K562 (cell line): ENCODE data around the gene ACSF3. TPM values are rescaled to one million over a fixed set of nuclear protein-coding genes. Genes with fewer than 3 reads are reported as not detected.
A peak's percentile ranks its signal among the peaks of the same experiment; 100 is the strongest.

ENCODE experiments used
- EP300 ChIP-seq: IDR thresholded peaks from 2 replicates; pipeline ENCODE4 v1.6.1; 2012; ENCODE audit warnings: low read length, improper control_type of control experiment
- FUS ChIP-seq: fragments of 200-400 bp; formaldehyde crosslinking; optimal IDR thresholded peaks from 2 replicates; pipeline ENCODE3; 2017; ENCODE audit warnings: low read depth, low read length
- GTF2A2 ChIP-seq: IDR thresholded peaks from 2 replicates; pipeline ENCODE4 v1.6.1; 2016; ENCODE audit warnings: mild to moderate bottlenecking, missing genetic modification characterization, missing compliant biosample characterization
- JUN ChIP-seq, 2 experiments: sonication (generic) in 1 of 2; formaldehyde crosslinking in 1 of 2; IDR thresholded peaks; 2 replicates each; pipeline versions ENCODE4 v1.6.1 to v1.8.0; 2012 to 2022; ENCODE audit warnings: borderline replicate concordance in 2 of 2, mild to moderate bottlenecking in 2 of 2, improper control_type of control experiment in 1 of 2, low read depth in 1 of 2, low read length in 1 of 2, missing genetic modification reagents in 1 of 2
- NCOA6 ChIP-seq: fragments of 450-650 bp; IDR thresholded peaks from 2 replicates; pipeline ENCODE4 v1.6.1; 2017; ENCODE audit warnings: mild to moderate bottlenecking
- POLR2A ChIP-seq: fragments of 450-650 bp; conservative IDR thresholded peaks from 2 replicates; pipeline ENCODE4 v1.6.1; 2016
- POLR2AphosphoS5 ChIP-seq: IDR thresholded peaks from 2 replicates; pipeline ENCODE4 v1.6.1; 2011; ENCODE audit warnings: mild to moderate bottlenecking, low read depth, low read length, moderate library complexity; ENCODE audit not compliant: control insufficient read depth, insufficient read depth
- TARDBP ChIP-seq: fragments of 450-650 bp; IDR thresholded peaks from 2 replicates; pipeline ENCODE4 v1.6.1; 2016
- polyA plus RNA-seq, 8 experiments: library from polyadenylated mRNA; depleted of rRNA in 4 of 8; stranded (reverse) in 5 of 8; unstranded in 3 of 8; fragments of >200 nt; fragmentation: Nextera tagmentation in 2 of 8; fragmentation: Illumina TruSeq in 1 of 8; extraction: Ambion mirVana in 2 of 8; extraction: Trizol in 1 of 8; gene quantifications; 2 replicates each; pipeline versions ENCODE4 v1.2.1 to v1.2.3, GENCODE V29; 2011 to 2014; ENCODE audit warnings: inconsistent platforms in 1 of 8, missing spikeins in 1 of 8
- total RNA-seq, 7 experiments: library from RNA; depleted of rRNA in 6 of 7; stranded (reverse); fragments of >200 nt in 6 of 7; fragmentation: Illumina TruSeq in 2 of 7; extraction: Trizol in 2 of 7; gene quantifications; 2 replicates each; pipeline versions ENCODE4 v1.2.1 to v1.2.3, GENCODE V29; 2011 to 2021; ENCODE audit warnings: low replicate concordance in 1 of 7
- TF ChIP-seq, protein P1 (sequence below): fragments of 450-650 bp; IDR thresholded peaks from 2 replicates; pipeline ENCODE4 v1.6.1; 2017; ENCODE audit warnings: antibody characterized with exemption, mild to moderate bottlenecking
- TF ChIP-seq, protein P2 (sequence below): fragments of 200-800 bp; sonication (Bioruptor generic); IDR thresholded peaks from 2 replicates; pipeline ENCODE4 v1.6.1; 2017; ENCODE audit warnings: missing genetic modification characterization, missing compliant biosample characterization
- TF ChIP-seq, protein P3 (sequence below), 3 experiments: fragments of 200-800 bp in 1 of 3; fragments of 250-450 bp in 1 of 3; fragments of 450-650 bp in 1 of 3; sonication (Bioruptor Pico) in 1 of 3; sonication (Bioruptor generic) in 1 of 3; formaldehyde crosslinking in 1 of 3; IDR thresholded peaks; 2 replicates each; pipeline versions ENCODE4 v1.6.1 to v1.8.0; 2016 to 2022; ENCODE audit warnings: mild to moderate bottlenecking in 2 of 3, missing genetic modification characterization in 2 of 3, missing compliant biosample characterization in 1 of 3, moderate library complexity in 1 of 3

ACSF3 gene
- total and polyA plus RNA-seq, 9 of the 15 experiments (the other 6 are each of a cell fraction or from before 2014, with no cell fraction given), result 0.77 to 32.8 (median 14.7) TPM

DNA sequence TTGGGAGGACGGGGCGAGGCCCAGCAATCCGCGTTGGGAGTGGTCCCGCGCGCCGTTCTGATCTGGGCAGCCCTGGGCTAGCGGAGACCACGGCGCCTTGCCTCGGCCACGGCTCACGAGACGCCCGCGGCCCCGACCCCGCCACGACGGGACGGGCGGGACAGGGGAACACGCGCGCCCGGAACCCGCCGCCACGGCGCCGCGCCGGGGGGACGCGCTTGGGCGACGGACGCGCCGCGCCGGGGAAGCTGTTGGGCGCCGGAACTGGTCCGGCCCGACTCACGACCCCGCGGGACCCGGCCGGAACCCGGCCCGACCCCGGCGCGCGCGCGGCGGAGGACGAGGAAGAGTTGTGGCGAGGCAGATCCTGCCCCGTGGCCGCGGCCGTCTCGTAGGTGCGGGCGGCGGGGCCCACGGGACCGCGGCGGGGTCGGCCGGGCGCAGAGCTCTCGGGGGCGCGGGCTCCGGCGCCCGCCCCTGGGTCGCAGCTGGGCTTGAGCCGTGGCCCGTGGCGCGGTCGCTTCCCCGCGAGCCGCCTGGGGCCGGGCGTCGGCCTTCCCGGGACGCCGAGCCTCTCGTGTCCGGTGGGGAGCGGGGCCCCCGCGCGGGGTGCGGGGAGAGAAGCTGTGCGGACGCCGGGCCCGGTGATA, at the start of gene ACSF3 (continued):
- TF ChIP-seq, protein P1, sequence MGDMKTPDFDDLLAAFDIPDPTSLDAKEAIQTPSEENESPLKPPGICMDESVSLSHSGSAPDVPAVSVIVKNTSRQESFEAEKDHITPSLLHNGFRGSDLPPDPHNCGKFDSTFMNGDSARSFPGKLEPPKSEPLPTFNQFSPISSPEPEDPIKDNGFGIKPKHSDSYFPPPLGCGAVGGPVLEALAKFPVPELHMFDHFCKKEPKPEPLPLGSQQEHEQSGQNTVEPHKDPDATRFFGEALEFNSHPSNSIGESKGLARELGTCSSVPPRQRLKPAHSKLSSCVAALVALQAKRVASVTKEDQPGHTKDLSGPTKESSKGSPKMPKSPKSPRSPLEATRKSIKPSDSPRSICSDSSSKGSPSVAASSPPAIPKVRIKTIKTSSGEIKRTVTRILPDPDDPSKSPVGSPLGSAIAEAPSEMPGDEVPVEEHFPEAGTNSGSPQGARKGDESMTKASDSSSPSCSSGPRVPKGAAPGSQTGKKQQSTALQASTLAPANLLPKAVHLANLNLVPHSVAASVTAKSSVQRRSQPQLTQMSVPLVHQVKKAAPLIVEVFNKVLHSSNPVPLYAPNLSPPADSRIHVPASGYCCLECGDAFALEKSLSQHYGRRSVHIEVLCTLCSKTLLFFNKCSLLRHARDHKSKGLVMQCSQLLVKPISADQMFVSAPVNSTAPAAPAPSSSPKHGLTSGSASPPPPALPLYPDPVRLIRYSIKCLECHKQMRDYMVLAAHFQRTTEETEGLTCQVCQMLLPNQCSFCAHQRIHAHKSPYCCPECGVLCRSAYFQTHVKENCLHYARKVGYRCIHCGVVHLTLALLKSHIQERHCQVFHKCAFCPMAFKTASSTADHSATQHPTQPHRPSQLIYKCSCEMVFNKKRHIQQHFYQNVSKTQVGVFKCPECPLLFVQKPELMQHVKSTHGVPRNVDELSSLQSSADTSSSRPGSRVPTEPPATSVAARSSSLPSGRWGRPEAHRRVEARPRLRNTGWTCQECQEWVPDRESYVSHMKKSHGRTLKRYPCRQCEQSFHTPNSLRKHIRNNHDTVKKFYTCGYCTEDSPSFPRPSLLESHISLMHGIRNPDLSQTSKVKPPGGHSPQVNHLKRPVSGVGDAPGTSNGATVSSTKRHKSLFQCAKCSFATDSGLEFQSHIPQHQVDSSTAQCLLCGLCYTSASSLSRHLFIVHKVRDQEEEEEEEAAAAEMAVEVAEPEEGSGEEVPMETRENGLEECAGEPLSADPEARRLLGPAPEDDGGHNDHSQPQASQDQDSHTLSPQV, result peak; percentile 63; the same call in 1 of the 2 replicates
- TF ChIP-seq EP300 (peak; percentile 7; the same call in 1 of the 2 replicates), TARDBP (0 out of 2 replicates have a peak, but pooled peaks have one; percentile 18), FUS (peak; percentile 50), POLR2AphosphoS5 (0 out of 2 replicates have a peak, but pooled peaks have one; percentile 35), POLR2A (peak; percentile 59), JUN (IDR thresholded peaks at IDR 0.05; ENCODE audit: borderline replicate concordance, low read depth, low read length) (peak; percentile 40; the same call in 1 of the 2 replicates), JUN (CRISPR knock-in tag; IDR thresholded peaks at IDR 0.05; ENCODE audit: borderline replicate concordance) (no peak), GTF2A2 (tag) (peak; percentile 57; the same call in 1 of the 2 replicates), NCOA6 (no peak)
- TF ChIP-seq, protein P2, sequence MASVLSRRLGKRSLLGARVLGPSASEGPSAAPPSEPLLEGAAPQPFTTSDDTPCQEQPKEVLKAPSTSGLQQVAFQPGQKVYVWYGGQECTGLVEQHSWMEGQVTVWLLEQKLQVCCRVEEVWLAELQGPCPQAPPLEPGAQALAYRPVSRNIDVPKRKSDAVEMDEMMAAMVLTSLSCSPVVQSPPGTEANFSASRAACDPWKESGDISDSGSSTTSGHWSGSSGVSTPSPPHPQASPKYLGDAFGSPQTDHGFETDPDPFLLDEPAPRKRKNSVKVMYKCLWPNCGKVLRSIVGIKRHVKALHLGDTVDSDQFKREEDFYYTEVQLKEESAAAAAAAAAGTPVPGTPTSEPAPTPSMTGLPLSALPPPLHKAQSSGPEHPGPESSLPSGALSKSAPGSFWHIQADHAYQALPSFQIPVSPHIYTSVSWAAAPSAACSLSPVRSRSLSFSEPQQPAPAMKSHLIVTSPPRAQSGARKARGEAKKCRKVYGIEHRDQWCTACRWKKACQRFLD (CRISPR knock-in tag), result peak; percentile 81
- TF ChIP-seq, protein P3, sequence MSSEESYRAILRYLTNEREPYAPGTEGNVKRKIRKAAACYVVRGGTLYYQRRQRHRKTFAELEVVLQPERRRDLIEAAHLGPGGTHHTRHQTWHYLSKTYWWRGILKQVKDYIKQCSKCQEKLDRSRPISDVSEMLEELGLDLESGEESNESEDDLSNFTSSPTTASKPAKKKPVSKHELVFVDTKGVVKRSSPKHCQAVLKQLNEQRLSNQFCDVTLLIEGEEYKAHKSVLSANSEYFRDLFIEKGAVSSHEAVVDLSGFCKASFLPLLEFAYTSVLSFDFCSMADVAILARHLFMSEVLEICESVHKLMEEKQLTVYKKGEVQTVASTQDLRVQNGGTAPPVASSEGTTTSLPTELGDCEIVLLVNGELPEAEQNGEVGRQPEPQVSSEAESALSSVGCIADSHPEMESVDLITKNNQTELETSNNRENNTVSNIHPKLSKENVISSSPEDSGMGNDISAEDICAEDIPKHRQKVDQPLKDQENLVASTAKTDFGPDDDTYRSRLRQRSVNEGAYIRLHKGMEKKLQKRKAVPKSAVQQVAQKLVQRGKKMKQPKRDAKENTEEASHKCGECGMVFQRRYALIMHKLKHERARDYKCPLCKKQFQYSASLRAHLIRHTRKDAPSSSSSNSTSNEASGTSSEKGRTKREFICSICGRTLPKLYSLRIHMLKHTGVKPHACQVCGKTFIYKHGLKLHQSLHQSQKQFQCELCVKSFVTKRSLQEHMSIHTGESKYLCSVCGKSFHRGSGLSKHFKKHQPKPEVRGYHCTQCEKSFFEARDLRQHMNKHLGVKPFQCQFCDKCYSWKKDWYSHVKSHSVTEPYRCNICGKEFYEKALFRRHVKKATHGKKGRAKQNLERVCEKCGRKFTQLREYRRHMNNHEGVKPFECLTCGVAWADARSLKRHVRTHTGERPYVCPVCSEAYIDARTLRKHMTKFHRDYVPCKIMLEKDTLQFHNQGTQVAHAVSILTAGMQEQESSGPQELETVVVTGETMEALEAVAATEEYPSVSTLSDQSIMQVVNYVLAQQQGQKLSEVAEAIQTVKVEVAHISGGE (CRISPR knock-in tag; IDR thresholded peaks at IDR 0.05), result peak; percentile 98 to 100 (median 99)
